Left forelimb (tissue), 1 donor: ENCODE measurements around the gene ADARB2.
A peak's percentile ranks its signal among the peaks of the same experiment; 100 is the strongest.

Source experiments
- DNase-seq: peaks from one replicate; pipeline ENCODE4 v3.0.0-alpha.2; 2018; ENCODE audit warnings: low spot score

ADARB2 gene

GRCh38 chr10:1663226-1663625, 74.1 kb downstream of the ADARB2 start:
- DNase-seq, result no peak

GRCh38 chr10:1662438-1663025, 74.8 kb downstream of the ADARB2 start:
- peak; percentile 14 for DNase-seq

DNA sequence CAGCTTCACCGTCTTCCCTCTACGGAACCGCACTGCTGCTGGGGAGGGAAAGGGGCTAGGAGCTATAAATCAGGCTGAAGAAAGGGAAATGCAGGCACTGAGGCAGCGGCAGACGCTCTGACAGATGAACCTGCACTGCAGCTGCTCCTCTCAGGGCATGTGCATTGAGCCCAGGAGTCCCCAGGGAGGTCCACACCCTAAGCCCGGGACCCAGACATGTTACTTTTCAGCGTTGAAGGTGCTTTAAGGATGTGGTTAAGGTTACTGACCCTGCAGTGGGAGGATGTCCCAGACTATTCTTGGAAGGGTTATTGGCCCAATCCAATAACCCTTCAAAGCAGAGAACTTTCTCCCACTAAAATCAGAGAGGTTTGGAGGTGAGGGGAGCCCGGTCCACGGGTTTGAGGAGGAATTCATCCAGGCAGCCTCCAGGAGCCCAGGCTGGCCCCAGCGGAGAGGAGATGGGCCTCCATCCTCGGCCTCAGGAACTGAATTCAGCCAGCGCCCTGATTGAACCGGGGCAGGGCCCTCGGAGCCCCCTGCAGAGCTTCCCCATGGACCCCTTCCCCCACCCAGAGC, 75.4 kb downstream of the ADARB2 start:
- peak; percentile 53 for DNase-seq

DNA sequence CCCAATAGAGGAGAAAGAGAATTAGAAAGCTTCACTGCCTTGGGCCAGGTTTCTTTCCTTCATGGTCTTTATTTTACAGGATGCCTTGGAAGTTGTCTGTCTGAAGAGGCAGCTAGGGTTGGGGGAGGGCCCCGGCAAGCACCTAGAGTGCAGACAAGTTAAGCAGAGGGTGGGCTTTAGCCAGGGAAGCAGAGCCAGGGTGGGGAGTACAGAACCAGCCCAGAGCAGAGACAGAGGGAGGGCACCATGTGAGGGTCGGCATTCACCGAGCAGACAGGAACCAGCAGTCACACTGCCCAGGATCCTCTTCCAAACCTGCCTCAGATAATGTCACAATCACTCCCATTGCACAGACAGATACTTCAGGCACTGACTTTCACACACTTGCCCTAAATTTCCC, 75.9 kb downstream of the ADARB2 start:
- no peak for DNase-seq

- no peak for DNase-seq
Measured at GRCh38 chr10:1660815-1661214, 76.5 kb downstream of the ADARB2 start.

- DNase-seq, result peak; percentile 41
Measured at GRCh38 chr10:1660386-1660785, 76.9 kb downstream of the ADARB2 start.

GRCh38 chr10:1659221-1659791, 78.0 kb downstream of the ADARB2 start:
- DNase-seq, result peak; percentile 11

GRCh38 chr10:1658658-1659057, 78.7 kb downstream of the ADARB2 start:
- peak; percentile 22 for DNase-seq

DNA sequence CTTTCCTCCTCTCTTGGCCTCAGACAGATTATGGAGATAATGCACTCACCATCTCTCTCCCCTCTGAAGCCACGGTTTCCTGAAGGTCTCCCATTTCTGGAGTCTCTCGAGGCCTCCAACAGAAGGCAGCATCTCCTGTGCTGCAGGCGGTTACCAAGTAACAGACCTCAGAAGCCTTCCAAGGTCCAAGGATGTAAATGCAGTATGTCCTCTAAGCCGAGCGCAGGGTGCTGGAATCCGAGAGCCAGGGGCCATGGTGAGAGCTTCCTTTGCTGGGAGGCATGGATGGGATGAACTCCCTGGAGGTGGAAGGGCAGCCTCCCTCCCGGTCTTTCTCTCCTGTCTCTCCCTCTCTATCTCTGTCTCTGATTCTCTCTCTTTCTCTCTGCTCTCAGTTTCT, 79.8 kb downstream of the ADARB2 start:
- peak; percentile 18 for DNase-seq

- DNase-seq, result no peak
Measured at GRCh38 chr10:1655367-1655766, 82.0 kb downstream of the ADARB2 start.

DNA sequence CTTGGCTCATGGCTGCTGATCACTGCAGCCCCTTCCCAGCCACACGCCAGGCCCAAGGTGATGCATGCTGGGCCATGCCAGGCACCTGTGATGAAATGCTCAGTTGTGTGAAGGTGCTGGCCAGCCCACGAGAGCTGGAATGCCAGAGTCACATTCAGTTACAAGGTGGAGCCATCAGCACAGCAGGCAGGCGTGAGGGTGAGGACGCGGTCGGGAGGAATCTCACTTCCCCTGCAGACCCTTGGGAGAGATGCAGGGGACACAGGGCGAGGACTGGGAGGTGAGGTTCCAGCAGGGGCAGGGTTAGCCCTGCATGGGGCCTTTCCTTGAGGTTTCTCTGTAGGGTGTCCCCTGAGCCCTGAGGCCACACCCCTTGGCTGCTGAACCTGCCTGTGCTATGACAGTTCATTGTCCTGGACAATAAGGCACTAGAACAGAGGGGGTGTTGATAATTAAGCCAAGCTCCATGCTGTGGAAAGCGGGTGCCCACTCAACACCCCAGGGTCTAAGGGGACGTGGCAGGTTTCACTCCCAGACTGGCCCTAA, 82.4 kb downstream of the ADARB2 start:
- DNase-seq, result peak; percentile 46

GRCh38 chr10:1654247-1654646, 83.1 kb downstream of the ADARB2 start:
- DNase-seq, result peak; percentile 50

DNA sequence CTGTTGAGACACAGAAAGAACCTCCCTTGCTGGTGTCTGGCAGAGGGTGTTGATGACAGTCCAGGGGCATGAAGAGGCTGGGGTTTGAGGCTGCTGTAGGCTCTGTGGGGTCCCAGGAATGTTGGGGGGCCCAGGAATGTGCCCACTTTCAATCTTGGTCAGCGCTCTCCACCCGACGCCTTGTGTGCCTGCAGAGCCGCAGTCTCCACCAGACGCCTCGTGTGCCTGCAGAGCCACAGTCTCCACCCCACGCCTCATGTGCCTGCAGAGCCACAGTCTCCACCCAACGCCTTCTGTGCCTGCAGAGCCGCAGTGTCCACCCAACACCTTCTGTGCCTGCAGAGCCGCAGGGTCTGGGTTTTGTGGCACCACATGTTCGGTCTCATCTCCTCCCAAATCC, 84.0 kb downstream of the ADARB2 start:
- DNase-seq, result no peak

DNA sequence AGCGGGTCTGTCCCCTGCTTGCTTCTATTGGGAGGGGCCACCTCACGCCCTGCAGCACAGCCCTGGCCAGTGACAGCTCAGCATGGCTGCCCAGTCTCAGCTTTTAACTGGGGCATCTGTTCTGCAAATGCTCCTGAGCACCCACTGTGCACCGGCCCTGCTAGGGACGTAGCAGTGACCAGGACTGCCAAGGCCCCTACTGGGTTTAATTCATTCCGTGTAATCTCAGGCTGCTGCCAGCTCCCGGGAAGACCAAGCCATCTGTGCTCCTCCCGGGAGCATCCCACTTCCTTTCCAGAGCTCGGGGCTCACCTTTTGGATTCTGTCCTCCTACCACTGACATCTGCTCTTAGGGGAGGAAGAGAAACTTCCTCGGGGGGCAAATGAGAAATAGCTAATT, 85.2 kb downstream of the ADARB2 start:
- peak; percentile 45 for DNase-seq

- peak; percentile 48 for DNase-seq
Measured at GRCh38 chr10:1651270-1651966, 85.9 kb downstream of the ADARB2 start.

- DNase-seq, result peak; percentile 59
Measured at GRCh38 chr10:1650542-1651269, 86.6 kb downstream of the ADARB2 start.

GRCh38 chr10:1648648-1649047, 88.7 kb downstream of the ADARB2 start:
- DNase-seq, result no peak

- no peak for DNase-seq
Measured at GRCh38 chr10:1646332-1646731, 91.0 kb downstream of the ADARB2 start.

- no peak for DNase-seq
Measured at GRCh38 chr10:1645896-1646295, 91.4 kb downstream of the ADARB2 start.

DNA sequence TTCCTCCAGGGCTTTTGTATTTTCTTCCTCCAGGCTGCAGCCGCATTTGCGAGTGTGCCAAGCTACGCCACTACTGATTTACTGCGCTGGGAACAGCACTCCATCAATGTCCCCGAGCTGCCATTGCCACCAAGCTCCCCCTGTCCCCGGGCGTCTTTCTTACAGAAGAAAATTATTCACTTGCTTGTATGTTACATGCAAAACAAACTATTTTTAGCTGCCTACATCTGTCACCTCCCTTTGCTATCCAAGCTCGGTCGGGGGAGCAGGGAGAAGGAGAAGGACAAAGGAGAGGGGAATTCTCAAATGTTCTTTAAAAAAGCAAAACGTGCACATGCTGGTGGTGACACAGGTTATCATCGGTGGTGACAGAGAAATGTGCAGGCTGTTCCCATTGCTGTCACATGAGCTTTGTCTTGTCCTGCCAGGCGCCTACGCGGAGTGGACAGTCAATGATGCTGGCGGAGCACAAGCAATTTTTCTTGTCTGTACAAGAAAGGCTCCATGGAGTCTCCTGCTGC, 93.1 kb downstream of the ADARB2 start:
- DNase-seq, result no peak

- DNase-seq, result no peak
Measured at GRCh38 chr10:1643908-1644179, 93.5 kb downstream of the ADARB2 start.
